Fibroblast of lung (primary cell): ENCODE results near the gene LAPTM4A.

ENCODE experiments used
- CTCF ChIP-seq, 2 donors: IDR thresholded peaks in 1 of 2; conservative IDR thresholded peaks in 1 of 2; 1 replicate in 1 of 2; 2 replicates in 1 of 2; pipeline ENCODE4 v1.5.1; 2011 to 2012; ENCODE audit warnings: low read length in 2 of 2, control low read depth in 1 of 2, inconsistent platforms in 1 of 2, low read depth in 1 of 2, mild to moderate bottlenecking in 1 of 2
- EZH2 ChIP-seq: IDR thresholded peaks from 2 replicates; pipeline ENCODE4 v1.5.1; 2012; ENCODE audit warnings: low read length, control low read depth, mild to moderate bottlenecking; ENCODE audit errors: missing control alignments

GRCh38 chr2:20069756-20070155 lies 18.3 kb upstream of the LAPTM4A start:
- TF ChIP-seq CTCF (conservative IDR thresholded peaks at IDR 0.05 in 1 of 2, IDR thresholded peaks at IDR 0.05 in 1 of 2; ENCODE audit: low read depth in 1 of 2, low read length in 2 of 2): no peak
- TF ChIP-seq EZH2: no peak
